Activated T-cell treated with anti-CD3 and anti-CD28 coated beads, Interleukin-2, amount 50 U/mL, for 24 hours (primary cell): Measurements from ENCODE around the gene LAMTOR3.
"Not testable (repeated sequence)": the region's sequence is repeated elsewhere in the genome, so short reads cannot be mapped to it uniquely, and the experiment has no call there.

Experiments used
- DNase-seq: peaks from one replicate; pipeline ENCODE4 v3.0.0-alpha.2; 2020
- H3K27ac Mint-ChIP-seq: 2 replicates; pipeline ENCODE4 v1.8.0; 2020; ENCODE audit warnings: mild to moderate bottlenecking, mixed read lengths
- H3K27me3 Mint-ChIP-seq: 2 replicates; pipeline ENCODE4 v1.8.0; 2020; ENCODE audit warnings: mixed read lengths
- H3K36me3 Mint-ChIP-seq: 2 replicates; pipeline ENCODE4 v1.8.0; 2020; ENCODE audit warnings: low read depth, mixed read lengths
- H3K4me1 Mint-ChIP-seq: 2 replicates; pipeline ENCODE4 v1.8.0; 2020; ENCODE audit warnings: low read depth, mixed read lengths
- H3K4me3 Mint-ChIP-seq: 2 replicates; pipeline ENCODE4 v1.8.0; 2020; ENCODE audit warnings: mild to moderate bottlenecking, moderate library complexity, mixed read lengths
- H3K9me3 Mint-ChIP-seq: 2 replicates; pipeline ENCODE4 v1.8.0; 2020; ENCODE audit warnings: mixed read lengths

Gene LAMTOR3

DNA sequence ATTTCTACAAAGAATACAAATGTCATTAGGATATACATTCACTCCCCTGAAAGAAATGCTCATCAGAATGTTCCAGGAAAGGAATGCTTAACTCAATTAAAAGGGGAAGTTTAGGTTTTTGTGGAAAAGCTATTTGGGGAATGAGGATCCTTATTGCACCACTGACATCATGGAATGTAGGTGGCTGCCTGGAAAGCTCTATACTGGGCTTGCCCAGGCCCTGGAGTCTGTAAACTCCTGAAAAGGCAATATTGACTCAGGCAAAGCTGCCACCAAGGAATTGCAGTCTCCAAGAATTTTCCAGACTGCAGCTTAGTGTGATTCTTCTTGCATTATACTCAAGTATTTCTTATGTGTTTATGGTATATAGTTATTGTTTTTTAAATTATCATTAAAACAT, 61.9 kb downstream of the LAMTOR3 start:
- no peak overlapping the region for H3K27ac Mint-ChIP-seq
- no peak overlapping the region for H3K4me3 Mint-ChIP-seq
- DNase-seq: no peak
- no peaks in the 10 kb centered on the region for H3K27me3 Mint-ChIP-seq
- H3K4me1 Mint-ChIP-seq: peaks cover 24% of the 10 kb centered on the region
- H3K36me3 Mint-ChIP-seq: peaks cover 35% of the 10 kb centered on the region
- no peaks in the 10 kb centered on the region for H3K9me3 Mint-ChIP-seq

DNA sequence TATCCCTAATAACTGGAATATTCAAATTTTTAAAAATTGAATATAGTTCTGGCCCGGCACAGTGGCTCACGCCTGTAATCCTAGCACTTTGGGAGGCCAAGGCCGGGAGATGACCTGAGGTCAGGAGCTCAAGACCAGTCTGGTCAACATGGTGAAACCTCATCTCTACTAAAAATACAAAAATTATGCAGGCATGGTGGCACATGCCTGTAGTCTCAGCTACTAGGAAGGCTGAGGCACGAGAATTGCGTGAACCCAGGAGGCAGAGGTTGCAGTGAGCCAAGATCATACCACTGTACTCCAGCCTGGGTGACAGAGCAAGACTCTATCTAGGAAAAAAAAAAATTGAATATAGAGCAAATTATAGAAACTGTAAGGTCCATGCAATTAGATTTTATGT, 64.2 kb downstream of the LAMTOR3 start:
- H3K27ac Mint-ChIP-seq: not testable (repeated sequence)

DNA sequence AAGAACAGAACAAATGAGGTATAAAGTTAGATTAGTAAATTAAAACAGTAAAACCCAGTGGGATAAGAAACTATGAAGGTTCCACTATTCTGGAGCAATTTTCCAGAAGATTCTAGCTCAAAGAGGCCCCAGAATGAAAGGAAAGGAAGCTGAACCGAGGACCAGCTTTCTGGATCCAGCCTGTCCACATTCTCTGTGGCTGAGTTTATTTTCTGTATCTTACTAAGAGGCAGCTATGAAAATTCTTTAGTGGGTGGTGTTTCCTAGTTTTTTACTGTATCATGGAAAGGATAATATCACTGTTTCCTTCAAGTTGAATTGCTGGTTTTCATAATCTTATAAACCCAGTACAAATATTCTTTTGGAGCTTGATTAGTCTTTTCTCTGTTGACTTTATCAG, 65.8 kb downstream of the LAMTOR3 start:
- peaks cover 30% of the 10 kb centered on the region for H3K36me3 Mint-ChIP-seq
- no peaks in the 10 kb centered on the region for H3K9me3 Mint-ChIP-seq
- H3K4me1 Mint-ChIP-seq: peaks cover 52% of the 10 kb centered on the region
- no peaks in the 10 kb centered on the region for H3K27me3 Mint-ChIP-seq
- peak overlapping the region; percentile 15 for H3K27ac Mint-ChIP-seq
- DNase-seq: no peak
- no peak overlapping the region for H3K4me3 Mint-ChIP-seq

More for the DNA sequence above, 64.2 kb downstream of the LAMTOR3 start:
- not testable (repeated sequence) for H3K27me3 Mint-ChIP-seq, DNase-seq, H3K4me3 Mint-ChIP-seq, H3K9me3 Mint-ChIP-seq
- peaks cover 27% of the 10 kb centered on the region for H3K36me3 Mint-ChIP-seq
- H3K4me1 Mint-ChIP-seq: peaks cover 36% of the 10 kb centered on the region
